ENCODE results near the gene RABIF.
A peak's percentile ranks its signal among the peaks of the same experiment; 100 is the strongest.
"Not testable (repeated sequence)": the region's sequence is repeated elsewhere in the genome, so short reads cannot be mapped to it uniquely, and the experiment has no call there.

The RABIF gene

GRCh38 chr1:202888531-202889360 lies at the start of gene RABIF:
RABIF (minus strand) TSS chr1:202889149; CDS start chr1:202889098, 51 bp downstream.
- peak; percentile 94 for DNase-seq

- no peak for DNase-seq
Measured at GRCh38 chr1:202938287-202938925, 49.5 kb upstream of the RABIF start.

GRCh38 chr1:202936409-202936808 lies 47.5 kb upstream of the RABIF start:
- DNase-seq = not testable (repeated sequence)

- no peak for DNase-seq
Measured at GRCh38 chr1:202935844-202936243, 46.9 kb upstream of the RABIF start.

GRCh38 chr1:202934755-202935154 lies 45.8 kb upstream of the RABIF start:
- no peak for DNase-seq

GRCh38 chr1:202932476-202932875 lies 43.5 kb upstream of the RABIF start:
- no peak for DNase-seq

- peak; percentile 85 for DNase-seq
Measured at GRCh38 chr1:202926581-202927491, 37.9 kb upstream of the RABIF start, which contains the start of gene KLHL12. KLHL12 (minus strand) TSS chr1:202927234; CDS start chr1:202925162, 2,072 bp downstream.

GRCh38 chr1:202923533-202923932 lies 34.6 kb upstream of the RABIF start:
- DNase-seq = peak; percentile 86

GRCh38 chr1:202919615-202920014 lies 30.7 kb upstream of the RABIF start:
- no peak for DNase-seq

GRCh38 chr1:202915146-202915545 lies 26.2 kb upstream of the RABIF start:
- DNase-seq = no peak

- not testable (repeated sequence) for DNase-seq
Measured at GRCh38 chr1:202912476-202912875, 23.5 kb upstream of the RABIF start.

- DNase-seq = no peak
Measured at GRCh38 chr1:202909494-202909893, 20.5 kb upstream of the RABIF start.

- DNase-seq = no peak
Measured at GRCh38 chr1:202908998-202909397, 20.0 kb upstream of the RABIF start.

- no peak for DNase-seq
Measured at GRCh38 chr1:202905331-202905730, 16.4 kb upstream of the RABIF start.

- not testable (repeated sequence) for DNase-seq
Measured at GRCh38 chr1:202903808-202904207, 14.9 kb upstream of the RABIF start.

GRCh38 chr1:202901555-202901954 lies 12.6 kb upstream of the RABIF start:
- no peak for DNase-seq

GRCh38 chr1:202892501-202892900 lies 3.6 kb upstream of the RABIF start:
- DNase-seq = no peak

GRCh38 chr1:202890392-202890791 lies 1.4 kb upstream of the RABIF start:
- no peak for DNase-seq

GRCh38 chr1:202888221-202888530 lies 773 bp downstream of the RABIF start:
- no peak for DNase-seq

- DNase-seq = no peak
Measured at GRCh38 chr1:202880961-202881460, 7.9 kb downstream of the RABIF start.

GRCh38 chr1:202880062-202880461 lies 8.9 kb downstream of the RABIF start:
- no peak for DNase-seq

GRCh38 chr1:202879128-202879527 lies 9.8 kb downstream of the RABIF start:
- no peak for DNase-seq

- DNase-seq = no peak
Measured at GRCh38 chr1:202873026-202873425, 15.9 kb downstream of the RABIF start.

Measured in NCI-H1436 treated with DMSO at 0.1 percent for 48 hours (cell line).